Measurements from ENCODE around the gene ST6GALNAC1. TPM values are rescaled to one million over a fixed set of nuclear protein-coding genes. Genes with fewer than 3 reads are reported as not detected.
A peak's percentile ranks its signal among the peaks of the same experiment; 100 is the strongest.
"Not testable (repeated sequence)": the region's sequence is repeated elsewhere in the genome, so short reads cannot be mapped to it uniquely, and the experiment has no call there.

Gene ST6GALNAC1
- total RNA-seq, 4 donors from 2014 or later, result 2.4 to 5.6 TPM; not detected in 2

DNA sequence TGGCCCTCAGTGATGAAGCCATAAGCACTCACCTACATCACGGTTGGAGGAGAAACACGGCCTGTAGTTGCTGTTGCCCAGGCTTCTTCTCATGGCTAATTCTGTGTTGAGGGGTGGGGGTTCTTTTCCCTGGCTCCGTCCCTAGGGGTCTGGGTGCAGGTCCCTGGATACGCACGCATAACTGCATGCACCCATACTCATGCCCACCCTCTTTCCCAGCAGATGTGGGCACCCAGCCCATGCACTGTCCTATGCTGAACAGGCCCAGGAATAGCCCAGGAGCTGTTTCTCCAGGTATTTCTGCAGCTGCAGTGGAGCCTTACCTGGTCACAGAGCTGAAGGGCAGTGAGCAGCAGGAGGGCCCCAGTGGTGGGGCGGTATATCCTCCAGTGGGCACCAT lies 18.1 kb downstream of the ST6GALNAC1 start:
- WGBS, 2 donors, result 71 to 90% methylated on average over 4 to 6 of the region's 6 CpGs
- intact Hi-C loops (cut with DNase I; ENCODE audit: low total_unique reads), result no loop called here

DNA sequence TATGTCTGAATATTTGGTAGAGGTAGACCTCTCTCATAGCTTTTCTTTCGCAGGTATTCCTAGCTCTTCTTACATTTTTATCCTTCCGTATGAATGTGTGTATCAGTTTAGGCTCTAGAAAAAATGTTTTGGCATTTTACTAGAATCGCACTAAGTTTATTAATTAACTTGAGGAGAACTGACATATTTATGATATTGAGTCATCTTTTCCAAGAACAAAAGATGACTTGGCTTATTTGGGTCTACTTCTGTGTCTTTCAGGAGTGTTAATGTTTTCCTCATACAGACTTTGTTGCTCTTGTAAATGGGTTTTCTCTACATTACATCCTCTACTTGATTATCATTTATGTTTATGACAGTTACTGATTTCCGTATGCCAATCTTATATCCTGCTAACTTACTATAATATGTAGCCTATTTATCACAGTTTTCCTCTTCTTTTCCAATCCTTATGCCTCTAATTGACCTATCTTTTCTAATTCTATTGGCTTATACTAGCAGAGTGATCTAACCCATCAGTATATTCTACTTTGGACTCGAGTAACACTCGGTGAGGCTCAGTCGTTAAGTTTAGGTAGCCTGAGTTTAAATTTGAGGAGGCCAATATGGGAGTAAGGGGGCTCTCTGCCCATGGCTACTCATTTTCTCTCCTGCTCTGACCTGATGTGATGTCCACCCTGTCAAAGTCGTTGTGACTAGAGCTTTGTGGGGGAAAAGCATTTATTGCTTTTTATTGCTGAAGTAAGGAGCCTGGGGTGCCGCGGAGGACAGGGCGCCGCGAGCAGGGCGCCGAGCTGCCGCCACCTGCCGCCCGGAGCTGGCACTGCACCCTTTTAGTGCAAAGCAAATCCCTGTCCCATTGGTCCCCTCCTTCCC lies 20.0 kb downstream of the ST6GALNAC1 start:
- TF ChIP-seq, protein P1, sequence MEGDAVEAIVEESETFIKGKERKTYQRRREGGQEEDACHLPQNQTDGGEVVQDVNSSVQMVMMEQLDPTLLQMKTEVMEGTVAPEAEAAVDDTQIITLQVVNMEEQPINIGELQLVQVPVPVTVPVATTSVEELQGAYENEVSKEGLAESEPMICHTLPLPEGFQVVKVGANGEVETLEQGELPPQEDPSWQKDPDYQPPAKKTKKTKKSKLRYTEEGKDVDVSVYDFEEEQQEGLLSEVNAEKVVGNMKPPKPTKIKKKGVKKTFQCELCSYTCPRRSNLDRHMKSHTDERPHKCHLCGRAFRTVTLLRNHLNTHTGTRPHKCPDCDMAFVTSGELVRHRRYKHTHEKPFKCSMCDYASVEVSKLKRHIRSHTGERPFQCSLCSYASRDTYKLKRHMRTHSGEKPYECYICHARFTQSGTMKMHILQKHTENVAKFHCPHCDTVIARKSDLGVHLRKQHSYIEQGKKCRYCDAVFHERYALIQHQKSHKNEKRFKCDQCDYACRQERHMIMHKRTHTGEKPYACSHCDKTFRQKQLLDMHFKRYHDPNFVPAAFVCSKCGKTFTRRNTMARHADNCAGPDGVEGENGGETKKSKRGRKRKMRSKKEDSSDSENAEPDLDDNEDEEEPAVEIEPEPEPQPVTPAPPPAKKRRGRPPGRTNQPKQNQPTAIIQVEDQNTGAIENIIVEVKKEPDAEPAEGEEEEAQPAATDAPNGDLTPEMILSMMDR (IDR thresholded peaks at IDR 0.05), result peak in 1 of 3 donors; percentile 67
- TF ChIP-seq POLR2A (IDR thresholded peaks at IDR 0.05), result no peak
- DNase-seq (ENCODE audit: low spot score in 2 of 2), result peak; percentile 52 to 94
- intact Hi-C loops (cut with DNase I; ENCODE audit: low total_unique reads), result loop anchor here (5.0 kb wide), 1 partner anchor 61 kb away; no protein-coding TSS in a partner anchor
- no peak overlapping the region for H3K4me3 ChIP-seq (ENCODE audit: low read depth, poor library complexity, severe bottlenecking)
- 18 to 21% methylated on average over 18 of the region's 18 CpGs for WGBS, 2 donors

More for the DNA sequence above, 18.1 kb downstream of the ST6GALNAC1 start:
- TF ChIP-seq, protein P1 (IDR thresholded peaks at IDR 0.05), result no peak
- TF ChIP-seq POLR2A (IDR thresholded peaks at IDR 0.05), result no peak
- DNase-seq (ENCODE audit: low spot score in 2 of 2), result peak in 1 of 2 donors; percentile 64
- no peak overlapping the region for H3K4me3 ChIP-seq (ENCODE audit: low read depth, poor library complexity, severe bottlenecking)

DNA sequence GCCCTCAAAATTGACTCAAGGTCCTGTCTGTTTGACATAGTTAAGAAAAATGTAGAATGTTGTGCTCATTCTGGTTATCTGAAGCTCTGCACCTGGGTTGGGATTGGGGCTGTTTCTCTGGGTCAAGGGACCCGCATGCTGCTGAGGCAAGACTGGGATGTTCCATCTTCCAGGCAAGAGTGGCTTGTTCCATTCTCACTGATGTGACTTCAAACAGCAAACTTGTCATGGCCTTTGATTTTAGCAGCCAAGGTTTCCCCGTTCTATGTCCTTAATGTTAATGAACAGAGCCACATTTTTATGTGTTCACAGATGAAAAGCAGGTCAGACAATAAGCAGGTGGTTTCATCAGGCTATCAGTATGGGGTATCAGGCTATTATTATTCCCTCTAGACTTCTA lies 25.7 kb downstream of the ST6GALNAC1 start:
- intact Hi-C loops (cut with DNase I; ENCODE audit: low total_unique reads), result no loop called here
- no peak for DNase-seq (ENCODE audit: low spot score in 2 of 2)
- 77 to 81% methylated on average over 2 of the region's 2 CpGs for WGBS, 2 donors
- no peak for TF ChIP-seq POLR2A (IDR thresholded peaks at IDR 0.05)
- TF ChIP-seq, protein P1 (IDR thresholded peaks at IDR 0.05), result no peak
- H3K4me3 ChIP-seq (ENCODE audit: low read depth, poor library complexity, severe bottlenecking), result no peak overlapping the region

DNA sequence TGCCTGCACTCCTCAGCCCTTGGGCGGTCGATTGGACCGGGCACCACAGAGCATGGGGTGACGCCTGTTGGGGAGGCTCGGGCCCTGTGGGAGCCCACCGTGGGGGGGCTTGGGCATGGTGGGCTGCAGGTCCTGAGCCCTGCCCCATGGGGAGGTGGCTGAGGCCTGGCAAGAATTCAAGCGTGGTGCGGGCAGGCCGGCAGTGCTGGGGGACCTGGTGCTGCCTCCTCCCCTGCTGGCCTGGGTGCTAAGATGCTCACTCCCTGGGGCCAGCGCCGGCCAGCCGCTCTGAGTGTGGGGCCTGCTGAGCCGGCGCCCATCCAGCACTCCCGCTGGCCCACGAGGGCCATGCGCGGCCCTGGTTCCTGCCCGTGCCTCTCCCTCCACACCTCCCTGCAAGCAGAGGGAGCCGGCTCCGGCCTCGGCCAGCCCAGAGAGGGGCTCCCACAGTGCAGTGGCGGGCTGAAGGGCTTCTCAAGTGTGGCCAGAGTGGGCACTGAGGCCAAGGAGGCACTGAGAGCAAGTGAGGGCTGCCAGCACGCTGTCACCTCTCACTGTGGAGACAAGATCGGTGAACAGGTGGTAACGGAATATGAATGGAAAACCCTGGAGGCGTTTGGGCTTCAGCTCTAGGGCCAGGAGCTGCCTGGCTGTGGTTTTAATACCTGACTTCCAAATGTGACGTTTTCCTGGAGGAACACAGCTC lies 28.5 kb downstream of the ST6GALNAC1 start:
- TF ChIP-seq POLR2A (IDR thresholded peaks at IDR 0.05), result no peak
- TF ChIP-seq, protein P1 (IDR thresholded peaks at IDR 0.05), result no peak
- no peak overlapping the region for H3K4me3 ChIP-seq (ENCODE audit: low read depth, poor library complexity, severe bottlenecking)
- WGBS, 2 donors, result 91 to 93% methylated on average over 26 to 28 of the region's 28 CpGs
- intact Hi-C loops (cut with DNase I; ENCODE audit: low total_unique reads), result no loop called here
- DNase-seq (ENCODE audit: low spot score in 2 of 2), result no peak

DNA sequence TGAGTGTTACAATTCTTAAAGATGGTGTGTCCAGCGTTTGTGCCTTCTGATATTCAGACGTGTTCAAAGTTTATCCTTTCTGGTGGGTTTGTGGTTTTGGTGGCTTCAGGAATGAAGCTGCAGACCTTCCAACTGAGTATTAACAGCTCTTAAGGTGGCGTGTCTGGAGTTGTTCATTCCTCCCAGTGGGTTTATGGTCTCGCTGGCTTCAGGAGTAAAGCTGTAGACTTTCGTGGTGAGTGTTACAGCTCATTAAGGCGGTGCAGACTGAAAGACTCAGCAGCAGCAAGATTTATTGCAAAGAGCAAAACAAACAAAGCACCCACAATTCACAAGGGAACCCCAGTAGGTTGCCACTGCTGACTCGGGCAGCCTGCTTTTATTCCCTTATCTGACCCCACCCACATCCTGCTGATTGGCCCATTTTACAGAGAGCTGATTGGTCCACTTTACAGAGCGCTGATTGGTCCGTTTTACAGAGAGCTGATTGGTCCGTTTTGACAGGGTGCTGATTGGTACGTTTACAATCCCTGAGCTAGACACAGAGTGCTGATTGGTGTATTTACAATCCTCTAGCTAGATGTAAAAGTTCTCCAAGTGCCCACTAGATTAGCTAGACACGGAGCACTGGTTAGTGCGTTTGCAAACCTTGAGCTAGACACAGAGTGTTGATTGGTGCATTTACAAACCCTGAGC lies 29.3 kb downstream of the ST6GALNAC1 start:
- H3K4me3 ChIP-seq (ENCODE audit: low read depth, poor library complexity, severe bottlenecking); intact Hi-C loops (cut with DNase I; ENCODE audit: low total_unique reads); DNase-seq (ENCODE audit: low spot score in 2 of 2): not testable (repeated sequence)
- 76 to 78% methylated on average over 13 of the region's 13 CpGs for WGBS, 2 donors
